ENCODE measurements around the gene CD163L1. TPM values are rescaled to one million over a fixed set of nuclear protein-coding genes. Genes with fewer than 3 reads are reported as not detected.

The CD163L1 gene
- total RNA-seq, 1 donor from 2014 or later, result 0.74 TPM

- TF ChIP-seq POLR2A (IDR thresholded peaks at IDR 0.05) (no peak), CTCF (IDR thresholded peaks at IDR 0.05) (no peak), POLR2AphosphoS5 (IDR thresholded peaks at IDR 0.05; ENCODE audit: insufficient read depth in 1 of 2, low read depth in 1 of 2) (no peak)
- Histone ChIP-seq H3K4me1 (no peaks in the 10 kb centered on the region), H3K36me3 (no peaks in the 10 kb centered on the region), H3K9me3 (no peaks in the 10 kb centered on the region), H3K27ac (no peak overlapping the region), H3K27me3 (no peaks in the 10 kb centered on the region), H3K4me3 (no peak overlapping the region)
- DNase-seq (ENCODE audit: extremely low spot score in 2 of 2), result no peak
- intact Hi-C loops (cut with DNase I), result no loop called here
These were observed 40.5 kb downstream of the CD163L1 start for GRCh38 chr12:7403466-7403865.

GRCh38 chr12:7399089-7399488, 44.9 kb downstream of the CD163L1 start:
- H3K27me3 ChIP-seq, result no peaks in the 10 kb centered on the region
- intact Hi-C loops (cut with DNase I), result no loop called here
- H3K9me3 ChIP-seq, result no peaks in the 10 kb centered on the region
- H3K4me1 ChIP-seq, result no peaks in the 10 kb centered on the region
- H3K27ac ChIP-seq, result no peak overlapping the region
- TF ChIP-seq POLR2AphosphoS5 (IDR thresholded peaks at IDR 0.05; ENCODE audit: insufficient read depth in 1 of 2, low read depth in 1 of 2) (no peak), POLR2A (IDR thresholded peaks at IDR 0.05) (no peak), CTCF (IDR thresholded peaks at IDR 0.05) (no peak)
- DNase-seq (ENCODE audit: extremely low spot score in 2 of 2), result no peak
- H3K36me3 ChIP-seq, result no peaks in the 10 kb centered on the region
- no peak overlapping the region for H3K4me3 ChIP-seq

GRCh38 chr12:7396418-7396817, 47.5 kb downstream of the CD163L1 start:
- DNase-seq (ENCODE audit: extremely low spot score in 2 of 2), result no peak
- no peaks in the 10 kb centered on the region for H3K4me1 ChIP-seq
- no peak overlapping the region for H3K4me3 ChIP-seq

GRCh38 chr12:7395950-7396349, 48.0 kb downstream of the CD163L1 start:
- intact Hi-C loops (cut with DNase I), result no loop called here
- no peaks in the 10 kb centered on the region for H3K36me3 ChIP-seq
- H3K9me3 ChIP-seq, result no peaks in the 10 kb centered on the region
- H3K27me3 ChIP-seq, result no peaks in the 10 kb centered on the region
- DNase-seq (ENCODE audit: extremely low spot score in 2 of 2), result no peak
- H3K27ac ChIP-seq, result no peak overlapping the region
- H3K4me1 ChIP-seq, result no peaks in the 10 kb centered on the region
- TF ChIP-seq CTCF (IDR thresholded peaks at IDR 0.05) (no peak), POLR2AphosphoS5 (IDR thresholded peaks at IDR 0.05; ENCODE audit: insufficient read depth in 1 of 2, low read depth in 1 of 2) (no peak), POLR2A (IDR thresholded peaks at IDR 0.05) (no peak)
- no peak overlapping the region for H3K4me3 ChIP-seq

More at GRCh38 chr12:7396418-7396817, 47.5 kb downstream of the CD163L1 start:
- no peaks in the 10 kb centered on the region for H3K36me3 ChIP-seq
- no peaks in the 10 kb centered on the region for H3K27me3 ChIP-seq
- no peak overlapping the region for H3K27ac ChIP-seq
- no peaks in the 10 kb centered on the region for H3K9me3 ChIP-seq
- intact Hi-C loops (cut with DNase I), result no loop called here
- TF ChIP-seq POLR2AphosphoS5 (IDR thresholded peaks at IDR 0.05; ENCODE audit: insufficient read depth in 1 of 2, low read depth in 1 of 2) (no peak), POLR2A (IDR thresholded peaks at IDR 0.05) (no peak), CTCF (IDR thresholded peaks at IDR 0.05) (no peak)

- H3K36me3 ChIP-seq, result no peaks in the 10 kb centered on the region
- no peak overlapping the region for H3K4me3 ChIP-seq
- H3K27ac ChIP-seq, result no peak overlapping the region
- H3K27me3 ChIP-seq, result no peaks in the 10 kb centered on the region
- intact Hi-C loops (cut with DNase I), result no loop called here
- no peaks in the 10 kb centered on the region for H3K4me1 ChIP-seq
- DNase-seq (ENCODE audit: extremely low spot score in 2 of 2), result no peak
- H3K9me3 ChIP-seq, result no peaks in the 10 kb centered on the region
- TF ChIP-seq CTCF (IDR thresholded peaks at IDR 0.05), result no peak
- TF ChIP-seq POLR2AphosphoS5 (IDR thresholded peaks at IDR 0.05; ENCODE audit: insufficient read depth in 1 of 2, low read depth in 1 of 2), result no peak
- TF ChIP-seq POLR2A (IDR thresholded peaks at IDR 0.05), result no peak
These were observed 56.7 kb downstream of the CD163L1 start for GRCh38 chr12:7387289-7387688.

All from vagina (tissue), 2 donors.